ENCODE results near the gene KCNIP1.

KCNIP1 gene

DNA sequence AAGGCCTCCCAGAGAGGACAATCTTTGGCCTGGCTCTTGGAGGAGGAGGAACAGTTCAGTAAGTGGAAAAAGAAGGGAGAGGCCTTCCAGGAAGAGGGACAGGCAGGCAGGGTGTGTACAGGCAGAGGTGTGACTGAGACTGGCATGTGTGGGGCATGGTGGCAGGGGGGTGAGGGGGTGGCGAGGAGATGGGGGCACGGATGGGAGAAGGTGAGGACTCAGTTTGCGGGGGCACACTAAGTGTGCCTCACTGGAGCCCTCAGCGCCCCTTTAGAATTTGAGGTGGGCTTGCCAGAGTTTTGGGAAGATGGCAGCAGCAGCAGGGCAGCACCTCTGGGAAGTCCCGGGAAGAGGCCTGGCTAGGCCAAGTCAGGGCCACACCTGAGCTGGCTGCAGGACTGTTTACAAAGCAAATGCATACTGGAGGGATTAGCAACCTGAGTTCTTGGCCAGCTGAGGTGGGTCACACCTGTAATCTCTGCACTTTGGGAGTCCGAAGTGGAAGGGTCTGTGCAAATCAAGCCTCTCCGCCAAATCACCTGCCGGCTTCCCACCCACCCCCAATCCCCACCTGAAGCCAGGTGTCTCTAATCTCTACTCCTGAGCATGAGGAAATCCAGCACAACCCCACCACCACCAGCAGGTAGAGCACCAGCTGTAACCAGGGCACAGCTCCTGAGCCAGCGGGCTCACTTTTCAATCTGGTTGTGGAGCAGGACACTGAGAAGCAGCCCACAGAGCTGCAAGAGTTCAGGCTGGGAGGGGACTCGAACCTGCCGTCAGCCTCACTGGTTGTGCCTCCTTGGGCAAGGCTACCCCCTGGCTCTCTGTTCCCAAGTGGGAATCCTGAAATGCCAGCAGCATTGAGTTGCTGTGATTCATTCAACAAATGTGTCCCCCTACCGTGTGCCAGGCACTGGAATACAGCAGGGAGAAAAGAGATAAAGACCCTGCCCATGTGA, 269.5 kb downstream of the KCNIP1 start:
- TF ChIP-seq YY1 (IDR thresholded peaks at IDR 0.05; ENCODE audit: low read depth): no peak
- peak; percentile 47; the same call in 1 of the 2 replicates for TF ChIP-seq TCF12 (IDR thresholded peaks at IDR 0.05; ENCODE audit: low read depth)
- TF ChIP-seq RAD21 (IDR thresholded peaks at IDR 0.05; ENCODE audit: low read depth): no peak
- TF ChIP-seq, protein P1, sequence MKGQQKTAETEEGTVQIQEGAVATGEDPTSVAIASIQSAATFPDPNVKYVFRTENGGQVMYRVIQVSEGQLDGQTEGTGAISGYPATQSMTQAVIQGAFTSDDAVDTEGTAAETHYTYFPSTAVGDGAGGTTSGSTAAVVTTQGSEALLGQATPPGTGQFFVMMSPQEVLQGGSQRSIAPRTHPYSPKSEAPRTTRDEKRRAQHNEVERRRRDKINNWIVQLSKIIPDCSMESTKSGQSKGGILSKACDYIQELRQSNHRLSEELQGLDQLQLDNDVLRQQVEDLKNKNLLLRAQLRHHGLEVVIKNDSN (IDR thresholded peaks at IDR 0.05): no peak
- TF ChIP-seq NFIC (IDR thresholded peaks at IDR 0.05): 0 out of 2 replicates have a peak, but pooled peaks have one; percentile 36
- no peak for TF ChIP-seq CREB1 (IDR thresholded peaks at IDR 0.05; ENCODE audit: low read depth)
- TF ChIP-seq CEBPB (IDR thresholded peaks at IDR 0.05): no peak
- no peak for TF ChIP-seq TAF1 (IDR thresholded peaks at IDR 0.05; ENCODE audit: low read depth)
- TF ChIP-seq ZBTB7A (IDR thresholded peaks at IDR 0.05; ENCODE audit: low read depth): no peak
- peak; percentile 65 for TF ChIP-seq TEAD4 (IDR thresholded peaks at IDR 0.05)

DNA sequence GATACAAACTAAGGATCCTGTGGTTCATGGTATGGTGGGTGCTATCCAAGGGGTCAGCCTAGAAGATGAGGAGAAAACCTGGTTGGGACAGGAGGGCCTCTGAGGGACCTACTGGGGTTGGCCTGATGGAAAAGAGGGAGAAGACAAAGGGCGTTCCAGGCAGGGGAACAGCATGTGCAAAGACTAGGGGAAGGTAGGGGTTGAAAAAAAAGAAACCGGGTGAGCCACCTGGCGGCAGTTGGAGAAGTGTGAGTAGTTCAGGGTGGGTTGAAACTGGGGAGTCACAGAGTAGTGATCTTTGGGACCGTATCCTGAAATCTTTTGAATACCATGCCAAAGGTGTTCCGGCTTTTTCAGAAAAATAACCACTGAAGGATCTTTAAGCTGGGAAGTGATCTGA, 271.0 kb downstream of the KCNIP1 start:
- TF ChIP-seq ZBTB7A (IDR thresholded peaks at IDR 0.05; ENCODE audit: low read depth) (no peak), EGR1 (IDR thresholded peaks at IDR 0.05) (no peak), TCF12 (IDR thresholded peaks at IDR 0.05; ENCODE audit: low read depth) (no peak), CEBPB (IDR thresholded peaks at IDR 0.05) (no peak), TAF1 (IDR thresholded peaks at IDR 0.05; ENCODE audit: low read depth) (no peak), NFIC (IDR thresholded peaks at IDR 0.05) (no peak), EP300 (IDR thresholded peaks at IDR 0.05; ENCODE audit: borderline replicate concordance) (no peak), CREB1 (IDR thresholded peaks at IDR 0.05; ENCODE audit: low read depth) (no peak), FOXM1 (IDR thresholded peaks at IDR 0.05; ENCODE audit: borderline replicate concordance, low read depth) (no peak), YY1 (IDR thresholded peaks at IDR 0.05; ENCODE audit: low read depth) (no peak), RAD21 (IDR thresholded peaks at IDR 0.05; ENCODE audit: low read depth) (no peak), TEAD4 (IDR thresholded peaks at IDR 0.05) (no peak)
- TF ChIP-seq, protein P2, sequence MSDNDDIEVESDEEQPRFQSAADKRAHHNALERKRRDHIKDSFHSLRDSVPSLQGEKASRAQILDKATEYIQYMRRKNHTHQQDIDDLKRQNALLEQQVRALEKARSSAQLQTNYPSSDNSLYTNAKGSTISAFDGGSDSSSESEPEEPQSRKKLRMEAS (IDR thresholded peaks at IDR 0.05): no peak
- TF ChIP-seq, protein P1 (IDR thresholded peaks at IDR 0.05): no peak
- TF ChIP-seq, protein P3, sequence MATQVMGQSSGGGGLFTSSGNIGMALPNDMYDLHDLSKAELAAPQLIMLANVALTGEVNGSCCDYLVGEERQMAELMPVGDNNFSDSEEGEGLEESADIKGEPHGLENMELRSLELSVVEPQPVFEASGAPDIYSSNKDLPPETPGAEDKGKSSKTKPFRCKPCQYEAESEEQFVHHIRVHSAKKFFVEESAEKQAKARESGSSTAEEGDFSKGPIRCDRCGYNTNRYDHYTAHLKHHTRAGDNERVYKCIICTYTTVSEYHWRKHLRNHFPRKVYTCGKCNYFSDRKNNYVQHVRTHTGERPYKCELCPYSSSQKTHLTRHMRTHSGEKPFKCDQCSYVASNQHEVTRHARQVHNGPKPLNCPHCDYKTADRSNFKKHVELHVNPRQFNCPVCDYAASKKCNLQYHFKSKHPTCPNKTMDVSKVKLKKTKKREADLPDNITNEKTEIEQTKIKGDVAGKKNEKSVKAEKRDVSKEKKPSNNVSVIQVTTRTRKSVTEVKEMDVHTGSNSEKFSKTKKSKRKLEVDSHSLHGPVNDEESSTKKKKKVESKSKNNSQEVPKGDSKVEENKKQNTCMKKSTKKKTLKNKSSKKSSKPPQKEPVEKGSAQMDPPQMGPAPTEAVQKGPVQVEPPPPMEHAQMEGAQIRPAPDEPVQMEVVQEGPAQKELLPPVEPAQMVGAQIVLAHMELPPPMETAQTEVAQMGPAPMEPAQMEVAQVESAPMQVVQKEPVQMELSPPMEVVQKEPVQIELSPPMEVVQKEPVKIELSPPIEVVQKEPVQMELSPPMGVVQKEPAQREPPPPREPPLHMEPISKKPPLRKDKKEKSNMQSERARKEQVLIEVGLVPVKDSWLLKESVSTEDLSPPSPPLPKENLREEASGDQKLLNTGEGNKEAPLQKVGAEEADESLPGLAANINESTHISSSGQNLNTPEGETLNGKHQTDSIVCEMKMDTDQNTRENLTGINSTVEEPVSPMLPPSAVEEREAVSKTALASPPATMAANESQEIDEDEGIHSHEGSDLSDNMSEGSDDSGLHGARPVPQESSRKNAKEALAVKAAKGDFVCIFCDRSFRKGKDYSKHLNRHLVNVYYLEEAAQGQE (IDR thresholded peaks at IDR 0.05; ENCODE audit: low read depth): no peak

DNA sequence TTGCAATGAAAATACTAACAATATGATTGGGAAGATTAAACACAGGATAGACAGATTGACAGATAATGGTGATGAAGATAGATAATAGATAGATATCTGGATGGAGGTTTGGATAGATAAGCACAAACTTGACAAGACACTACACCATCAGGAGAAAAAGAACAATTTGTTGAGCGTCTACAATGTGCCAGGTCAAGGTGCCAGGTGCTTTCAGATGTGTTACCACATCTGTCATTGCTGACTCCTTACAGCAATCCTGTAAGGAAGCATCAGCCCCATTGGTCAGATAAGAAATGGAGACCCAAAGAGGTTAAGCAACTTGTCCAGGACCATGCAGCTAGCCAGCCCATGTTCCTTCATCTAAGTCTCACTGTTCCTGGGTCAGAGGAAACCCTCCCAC, 278.1 kb downstream of the KCNIP1 start:
- no peak for TF ChIP-seq CEBPB (IDR thresholded peaks at IDR 0.05)
- TF ChIP-seq TCF12 (IDR thresholded peaks at IDR 0.05; ENCODE audit: low read depth): no peak
- TF ChIP-seq, protein P3 (IDR thresholded peaks at IDR 0.05; ENCODE audit: low read depth): no peak
- TF ChIP-seq FOXM1 (IDR thresholded peaks at IDR 0.05; ENCODE audit: borderline replicate concordance, low read depth): no peak
- TF ChIP-seq YY1 (IDR thresholded peaks at IDR 0.05; ENCODE audit: low read depth): no peak
- no peak for TF ChIP-seq EP300 (IDR thresholded peaks at IDR 0.05; ENCODE audit: borderline replicate concordance)
- TF ChIP-seq RAD21 (IDR thresholded peaks at IDR 0.05; ENCODE audit: low read depth): no peak
- no peak for TF ChIP-seq TAF1 (IDR thresholded peaks at IDR 0.05; ENCODE audit: low read depth)
- TF ChIP-seq, protein P2 (IDR thresholded peaks at IDR 0.05): no peak
- no peak for TF ChIP-seq CREB1 (IDR thresholded peaks at IDR 0.05; ENCODE audit: low read depth)
- TF ChIP-seq EGR1 (IDR thresholded peaks at IDR 0.05): no peak
- TF ChIP-seq ZBTB7A (IDR thresholded peaks at IDR 0.05; ENCODE audit: low read depth): no peak
- TF ChIP-seq, protein P1 (IDR thresholded peaks at IDR 0.05): no peak
- TF ChIP-seq NFIC (IDR thresholded peaks at IDR 0.05): no peak
- no peak for TF ChIP-seq TEAD4 (IDR thresholded peaks at IDR 0.05)

DNA sequence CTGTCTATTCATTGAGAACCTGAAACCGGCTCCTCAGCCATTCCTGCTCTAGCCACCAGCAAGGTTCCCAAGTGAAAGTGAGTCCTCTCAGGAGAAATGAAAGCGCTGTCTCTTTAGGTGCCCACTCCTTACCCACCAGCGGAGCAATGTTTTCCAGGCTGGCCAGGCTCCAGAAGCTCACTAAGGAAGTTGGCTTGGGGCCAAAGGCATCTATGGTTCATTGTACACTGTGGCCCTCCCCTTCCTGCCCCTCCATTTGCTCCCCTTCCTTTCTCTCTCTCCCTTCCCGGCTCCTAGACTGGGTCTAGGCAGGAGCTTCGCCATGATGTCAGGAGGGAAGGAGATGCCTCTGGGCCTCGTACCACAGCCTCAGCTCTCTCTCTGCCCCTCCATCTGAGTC, 278.6 kb downstream of the KCNIP1 start:
- peak; percentile 80 for TF ChIP-seq NFIC (IDR thresholded peaks at IDR 0.05)
- TF ChIP-seq YY1 (IDR thresholded peaks at IDR 0.05; ENCODE audit: low read depth): no peak
- no peak for TF ChIP-seq EGR1 (IDR thresholded peaks at IDR 0.05)

Data from Ishikawa (cell line).